H1 (cell line): Measurements from ENCODE around the gene ADAMTS16. TPM values are rescaled to one million over a fixed set of nuclear protein-coding genes. Genes with fewer than 3 reads are reported as not detected.

Experiments
- CTCF ChIA-PET: fragments of 300-600 bp; sonication (Branson Sonifier 250); formaldehyde crosslinking; loops from one replicate; lab custom pipeline; 2021; ENCODE audit not compliant: partially characterized antibody; lab: Charles Lee
- POLR2A ChIA-PET: fragments of 300-600 bp; sonication (Branson Sonifier 250); formaldehyde crosslinking; loops from one replicate; lab custom pipeline; 2021; ENCODE audit warnings: inconsistent platforms; ENCODE audit not compliant: partially characterized antibody; lab: Charles Lee
- DNase-seq, 2 experiments: peaks; one replicate each; pipeline versions ENCODE4 v3.0.0 to v3.0.0-alpha.2; 2010 to 2022; ENCODE audit warnings: low spot score in 2 of 2, low read depth in 1 of 2, mixed read lengths in 1 of 2
- FAIRE-seq: peaks from 2 replicates; lab custom pipeline; 2011; peaks lifted over from hg19 to GRCh38; lab: Jason Lieb, UNC
- H2AFZ ChIP-seq: 2 replicates; pipeline ENCODE4 v1.8.1; 2012; ENCODE audit warnings: low read length, inconsistent platforms
- H2AK5ac ChIP-seq: 2 replicates; pipeline ENCODE4 v1.6.1; 2013; ENCODE audit warnings: low read depth, low read length
- H2BK120ac ChIP-seq: replicated peaks from 2 replicates; pipeline ENCODE3; 2013; ENCODE audit warnings: low read depth, low read length, inconsistent platforms
- H2BK12ac ChIP-seq: 2 replicates; pipeline ENCODE4 v1.6.1; 2013; ENCODE audit warnings: low read depth, low read length
- H2BK15ac ChIP-seq: 2 replicates; pipeline ENCODE4 v1.6.1; 2013; ENCODE audit warnings: low read length
- H2BK20ac ChIP-seq: 2 replicates; pipeline ENCODE4 v1.6.1; 2013; ENCODE audit warnings: low read length
- H2BK5ac ChIP-seq: 2 replicates; pipeline ENCODE4 v1.6.1; 2013; ENCODE audit warnings: low read depth, low read length
- H3K14ac ChIP-seq: 2 replicates; pipeline ENCODE4 v1.6.1; 2013; ENCODE audit warnings: inconsistent platforms; ENCODE audit not compliant: insufficient read length
- H3K18ac ChIP-seq: 2 replicates; pipeline ENCODE4 v1.6.1; 2013; ENCODE audit warnings: low read length; ENCODE audit errors: extremely low read depth
- H3K23ac ChIP-seq: 2 replicates; pipeline ENCODE4 v1.6.1; 2013; ENCODE audit warnings: inconsistent platforms; ENCODE audit not compliant: insufficient read length
- H3K23me2 ChIP-seq: 2 replicates; pipeline ENCODE4 v1.6.1; 2013; ENCODE audit warnings: low read depth, low read length
- H3K27ac ChIP-seq: 2 replicates; pipeline ENCODE4 v1.6.1; 2011; ENCODE audit warnings: low read depth, low read length, inconsistent platforms
- H3K27me3 ChIP-seq, 4 experiments: replicated peaks in 1 of 4; 1 replicate in 1 of 4; 2 replicates in 3 of 4; pipeline versions ENCODE4 v1.6.1 to v1.8.1; 2011 to 2013; ENCODE audit warnings: low read length in 3 of 4, mild to moderate bottlenecking in 3 of 4, inconsistent platforms in 2 of 4, mixed read lengths in 2 of 4, moderate library complexity in 1 of 4; ENCODE audit not compliant: control insufficient read depth in 3 of 4, insufficient read depth in 3 of 4; ENCODE audit errors: extremely low read depth in 1 of 4
- H3K36me3 ChIP-seq, 4 experiments: 2 replicates each; pipeline versions ENCODE4 v1.6.1 to v1.8.1; 2011 to 2013; ENCODE audit warnings: mild to moderate bottlenecking in 4 of 4, low read length in 3 of 4, moderate library complexity in 2 of 4, control low read depth in 1 of 4, inconsistent platforms in 1 of 4; ENCODE audit not compliant: insufficient read depth in 4 of 4, control insufficient read depth in 2 of 4
- H3K4ac ChIP-seq: replicated peaks from 2 replicates; pipeline ENCODE3; 2013; ENCODE audit warnings: low read length, low read depth, mixed read lengths, inconsistent platforms; ENCODE audit not compliant: insufficient read length
- H3K4me1 ChIP-seq, 4 experiments: replicated peaks in 1 of 4; 1 replicate in 1 of 4; 2 replicates in 3 of 4; pipeline versions ENCODE4 v1.6.1 to v1.8.1; 2011 to 2013; ENCODE audit warnings: low read length in 3 of 4, inconsistent platforms in 2 of 4, mixed read lengths in 1 of 4; ENCODE audit not compliant: insufficient read depth in 4 of 4, control insufficient read depth in 3 of 4
- H3K4me2 ChIP-seq, 2 experiments: 2 replicates each; pipeline versions ENCODE4 v1.6.1 to v1.8.1; 2011 to 2013; ENCODE audit warnings: low read depth in 2 of 2, low read length in 2 of 2, control low read depth in 1 of 2, inconsistent platforms in 1 of 2, mild to moderate bottlenecking in 1 of 2; ENCODE audit not compliant: insufficient read depth in 1 of 2
- H3K4me3 ChIP-seq, 4 experiments: fragments of 200-600, 300-600 bp in 1 of 4; sonication (generic), shearing (Covaris generic), sonication (Bioruptor Twin) in 1 of 4; 2 replicates each; pipeline versions ENCODE4 v1.5.1 to v1.8.1; 2011 to 2016; ENCODE audit warnings: low read length in 4 of 4, low read depth in 3 of 4, control low read depth in 2 of 4, inconsistent platforms in 2 of 4, mild to moderate bottlenecking in 2 of 4, mixed read lengths in 1 of 4, moderate library complexity in 1 of 4; ENCODE audit not compliant: insufficient read depth in 2 of 4; ENCODE audit errors: extremely low read depth in 1 of 4
- H3K56ac ChIP-seq: replicated peaks from 2 replicates; pipeline ENCODE3; 2013; ENCODE audit warnings: low read depth, mild to moderate bottlenecking, mixed read lengths, low read length, inconsistent platforms; ENCODE audit not compliant: insufficient read length
- H3K79me1 ChIP-seq: 2 replicates; pipeline ENCODE4 v1.6.1; 2013; ENCODE audit warnings: low read depth, low read length, control low read depth
- H3K79me2 ChIP-seq, 2 experiments: 2 replicates each; pipeline versions ENCODE4 v1.6.1 to v1.8.1; 2012 to 2013; ENCODE audit warnings: low read length in 2 of 2, mild to moderate bottlenecking in 2 of 2, inconsistent platforms in 1 of 2; ENCODE audit not compliant: insufficient read depth in 2 of 2, control insufficient read depth in 1 of 2
- H3K9ac ChIP-seq, 4 experiments: replicated peaks in 1 of 4; 1 replicate in 1 of 4; 2 replicates in 3 of 4; pipeline versions ENCODE4 v1.6.1 to v1.8.1; 2011 to 2013; ENCODE audit warnings: low read depth in 3 of 4, low read length in 3 of 4, control low read depth in 2 of 4, mild to moderate bottlenecking in 2 of 4, moderate library complexity in 2 of 4, inconsistent platforms in 1 of 4; ENCODE audit errors: extremely low read depth in 1 of 4
- H3K9me3 ChIP-seq, 2 experiments: 2 replicates each; pipeline versions ENCODE4 v1.6.1 to v1.8.1; 2012 to 2013; ENCODE audit warnings: mild to moderate bottlenecking in 2 of 2, moderate library complexity in 2 of 2, control low read depth in 1 of 2, inconsistent platforms in 1 of 2, low read depth in 1 of 2, low read length in 1 of 2, mixed read lengths in 1 of 2; ENCODE audit not compliant: insufficient read depth in 2 of 2
- H4K20me1 ChIP-seq, 2 experiments: replicated peaks in 1 of 2; 2 replicates each; pipeline versions ENCODE3 to v1.8.1; 2011 to 2013; ENCODE audit warnings: inconsistent platforms in 2 of 2, low read length in 2 of 2, mild to moderate bottlenecking in 1 of 2; ENCODE audit not compliant: insufficient read depth in 2 of 2, control insufficient read depth in 1 of 2
- H4K5ac ChIP-seq: 2 replicates; pipeline ENCODE4 v1.6.1; 2013; ENCODE audit warnings: low read length, low read depth, mixed read lengths, inconsistent platforms; ENCODE audit not compliant: insufficient read length
- H4K8ac ChIP-seq: 2 replicates; pipeline ENCODE4 v1.8.0; 2013; ENCODE audit warnings: mild to moderate bottlenecking, moderate library complexity, low read length, inconsistent platforms; ENCODE audit not compliant: insufficient read depth; ENCODE audit errors: extremely low read depth
- H4K91ac ChIP-seq: replicated peaks from 2 replicates; pipeline ENCODE3; 2013; ENCODE audit warnings: low read length, mixed read lengths, inconsistent platforms; ENCODE audit not compliant: insufficient read length
- EP300 ChIP-seq, 2 experiments: IDR thresholded peaks; 1 replicate in 1 of 2; 2 replicates in 1 of 2; pipeline ENCODE4 v1.6.1; 2011 to 2012; ENCODE audit warnings: low read depth in 2 of 2, low read length in 2 of 2, mild to moderate bottlenecking in 2 of 2, borderline replicate concordance in 1 of 2, inconsistent platforms in 1 of 2, moderate library complexity in 1 of 2
- EZH2 ChIP-seq: fragments of 200-600 bp; sonication (generic); IDR thresholded peaks from 2 replicates; pipeline ENCODE4 v1.7.1; 2012; ENCODE audit warnings: low read depth, mild to moderate bottlenecking, moderate library complexity, low read length, inconsistent platforms; ENCODE audit not compliant: severe bottlenecking
- KDM1A ChIP-seq: fragments of 200-600, 300-600 bp; sonication (generic); IDR thresholded peaks from 2 replicates; pipeline ENCODE4 v1.7.1; 2016; ENCODE audit warnings: mild to moderate bottlenecking, low read length, borderline replicate concordance
- KDM4A ChIP-seq: IDR thresholded peaks from one replicate; pipeline ENCODE4 v1.7.1; 2012; ENCODE audit warnings: low read depth, mild to moderate bottlenecking, moderate library complexity, low read length, inconsistent platforms; ENCODE audit not compliant: severe bottlenecking
- POLR2AphosphoS5 ChIP-seq: IDR thresholded peaks from 2 replicates; pipeline ENCODE4 v1.6.1; 2011; ENCODE audit warnings: low read depth, low read length
- WGBS, 2 experiments: shearing (Covaris generic) in 1 of 2; methylation state at CpG; one replicate each; pipeline versions ENCODE4 v1.1.6 to v1.1.7; 2013 to 2015; ENCODE audit warnings: low lambda C conversion rate in 2 of 2, mixed read lengths in 2 of 2, inconsistent platforms in 1 of 2, low coverage in 1 of 2, missing lambda C conversion rate in 1 of 2; ENCODE audit not compliant: insufficient replicate concordance in 2 of 2, insufficient coverage in 1 of 2, insufficient read length in 1 of 2; ENCODE audit errors: extremely low coverage in 1 of 2, missing lambda C conversion rate in 1 of 2; 5-methylcytosine and 5-hydroxymethylcytosine counted together
- polyA plus RNA-seq, 7 experiments: library from polyadenylated mRNA; depleted of rRNA in 3 of 7; stranded (reverse) in 5 of 7; unstranded in 2 of 7; fragments of >200 nt in 5 of 7; fragments of 200-250 nt in 2 of 7; gene quantifications; 1 replicate in 5 of 7; 2 replicates in 1 of 7; 4 replicates in 1 of 7; pipeline versions ENCODE4 v1.2.1 to v1.2.3, GENCODE V29; 2011 to 2013; ENCODE audit warnings: missing spikeins in 2 of 7, mixed read lengths in 2 of 7
- total RNA-seq: library from RNA; stranded (reverse); fragmentation: NEBNext Ultra II Directional; extraction: Animal tissue kit (Norgen Biotek cat#: 25700); gene quantifications from 2 replicates; pipeline ENCODE4 v1.2.1, GENCODE V29; 2021

The ADAMTS16 gene
- total and polyA plus RNA-seq, 2 of the 8 experiments (the other 6 are each of a cell fraction or from before 2014, with no cell fraction given), result 3.7 to 16.0 TPM

- H3K4ac ChIP-seq, result no peak overlapping the region
- no peak overlapping the region for H2BK20ac ChIP-seq
- H3K4me3 ChIP-seq, result no peak overlapping the region
- H2BK120ac ChIP-seq, result no peak overlapping the region
- H2AFZ ChIP-seq, result no peak overlapping the region
- H4K91ac ChIP-seq, result no peak overlapping the region
- H3K4me1 ChIP-seq, result peaks cover 0 to 2% (median 0%) of the 10 kb centered on the region in 4 experiments; a peak in 1 of 7 replicates
- no peak overlapping the region for H3K14ac ChIP-seq
- H3K23ac ChIP-seq, result no peak overlapping the region
- H2AK5ac ChIP-seq, result no peak overlapping the region
- no peak overlapping the region for H3K9ac ChIP-seq
- H4K8ac ChIP-seq, result no peak overlapping the region; the same call in 1 of the 2 replicates
- H2BK12ac ChIP-seq, result no peak overlapping the region
- no peak overlapping the region for H4K5ac ChIP-seq
- no peak overlapping the region for H2BK15ac ChIP-seq
- peaks cover 0 to 10% of the 10 kb centered on the region in 2 experiments; a peak in 1 of 4 replicates for H3K79me2 ChIP-seq
- POLR2A ChIA-PET, result no interaction called here
- no peak overlapping the region for H3K56ac ChIP-seq
- no peaks in the 10 kb centered on the region for H3K27me3 ChIP-seq
- no peaks in the 10 kb centered on the region for H3K23me2 ChIP-seq
- no peaks in the 10 kb centered on the region for H3K36me3 ChIP-seq
- no peak overlapping the region for H3K27ac ChIP-seq
- no peak overlapping the region; the same call in 1 of the 2 replicates for H3K18ac ChIP-seq
- WGBS, 2 experiments, result 90% methylated on average over 8 of the region's 8 CpGs; no CpG with 5 or more reads in 1 of the 2 experiments
- H3K79me1 ChIP-seq, result no peaks in the 10 kb centered on the region
- FAIRE-seq (no peak), DNase-seq (no peak)
- no peaks in the 10 kb centered on the region for H4K20me1 ChIP-seq
- H2BK5ac ChIP-seq, result no peak overlapping the region
- H3K9me3 ChIP-seq, result no peaks in the 10 kb centered on the region
- TF ChIP-seq EZH2, result no peak
- no peak for TF ChIP-seq KDM1A
- no peak for TF ChIP-seq EP300 (IDR thresholded peaks at IDR 0.05; ENCODE audit: borderline replicate concordance in 1 of 2, low read depth in 2 of 2, low read length in 2 of 2)
- no peak for TF ChIP-seq POLR2AphosphoS5
- no peak for TF ChIP-seq KDM4A
- no peak overlapping the region for H3K4me2 ChIP-seq
- CTCF ChIA-PET, result no interaction called here
These were observed 29.3 kb downstream of the ADAMTS16 start for GRCh38 chr5:5169466-5169865.
